HepG2 (cell line): Measurements from ENCODE around the gene SLC50A1. TPM values are rescaled to one million over a fixed set of nuclear protein-coding genes. Genes with fewer than 3 reads are reported as not detected.

Source experiments
- FLYWCH1 ChIP-seq: sonication (generic); formaldehyde crosslinking; IDR thresholded peaks from 2 replicates; pipeline ENCODE4 v1.8.1; 2023; ENCODE audit warnings: mild to moderate bottlenecking, missing genetic modification reagents
- GATA4 ChIP-seq: sonication (generic); IDR thresholded peaks from 2 replicates; pipeline ENCODE4 v1.6.1; 2016; ENCODE audit warnings: antibody characterized with exemption, low read depth, borderline replicate concordance
- GTF3A ChIP-seq: sonication (generic); formaldehyde crosslinking; conservative IDR thresholded peaks from 2 replicates; pipeline ENCODE4 v1.4.0; 2020; ENCODE audit warnings: mild to moderate bottlenecking, missing genetic modification reagents
- HDAC2 ChIP-seq: sonication (generic); formaldehyde crosslinking; IDR thresholded peaks from 2 replicates; pipeline ENCODE4 v1.4.0; 2020; ENCODE audit warnings: missing genetic modification reagents
- KDM6A ChIP-seq: IDR thresholded peaks from 2 replicates; pipeline ENCODE4 v1.6.1; 2016; ENCODE audit warnings: low read depth
- MATR3 ChIP-seq: sonication (generic); formaldehyde crosslinking; IDR thresholded peaks from 2 replicates; pipeline ENCODE4 v1.4.0; 2020; ENCODE audit warnings: missing genetic modification reagents
- MTA1 ChIP-seq: sonication (generic); formaldehyde crosslinking; IDR thresholded peaks from 2 replicates; pipeline ENCODE4 v1.4.0; 2020; ENCODE audit warnings: missing genetic modification reagents, mild to moderate bottlenecking, borderline replicate concordance
- NFE2L1 ChIP-seq: sonication (generic); formaldehyde crosslinking; IDR thresholded peaks from 2 replicates; pipeline ENCODE4 v1.4.0; 2020; ENCODE audit warnings: missing genetic modification reagents, mild to moderate bottlenecking, borderline replicate concordance
- NR1H2 ChIP-seq: sonication (generic); formaldehyde crosslinking; IDR thresholded peaks from 2 replicates; pipeline ENCODE4 v1.8.1; 2022; ENCODE audit warnings: low read depth, missing genetic modification reagents, borderline replicate concordance
- PHB2 ChIP-seq: fragments of 450-650 bp; IDR thresholded peaks from 2 replicates; pipeline ENCODE4 v1.6.1; 2018; ENCODE audit not compliant: partially characterized antibody
- RORA ChIP-seq: sonication (generic); formaldehyde crosslinking; IDR thresholded peaks from 2 replicates; pipeline ENCODE4 v1.5.0; 2020; ENCODE audit warnings: mild to moderate bottlenecking, missing genetic modification reagents, moderate library complexity
- SNAPC2 ChIP-seq: sonication (generic); formaldehyde crosslinking; IDR thresholded peaks from 2 replicates; pipeline ENCODE4 v1.8.1; 2022; ENCODE audit warnings: mild to moderate bottlenecking, missing genetic modification reagents
- SP4 ChIP-seq: sonication (generic); formaldehyde crosslinking; IDR thresholded peaks from 2 replicates; pipeline ENCODE4 v1.8.1; 2023; ENCODE audit warnings: mild to moderate bottlenecking, missing genetic modification reagents
- XBP1 ChIP-seq: sonication (generic); formaldehyde crosslinking; IDR thresholded peaks from 2 replicates; pipeline ENCODE4 v1.5.0; 2020; ENCODE audit warnings: missing genetic modification reagents
- ZKSCAN1 ChIP-seq: fragments of 150-350 bp; IDR thresholded peaks from 2 replicates; pipeline ENCODE4 v1.6.1; 2014; ENCODE audit warnings: low read length
- ZNF20 ChIP-seq: sonication (generic); formaldehyde crosslinking; IDR thresholded peaks from 2 replicates; pipeline ENCODE4 v1.4.0; 2020; ENCODE audit warnings: mild to moderate bottlenecking, moderate library complexity, missing genetic modification reagents
- ZNF282 ChIP-seq: fragments of 450-650 bp; IDR thresholded peaks from 2 replicates; pipeline ENCODE4 v1.6.1; 2018; ENCODE audit not compliant: partially characterized antibody
- ZNF468 ChIP-seq: sonication (generic); formaldehyde crosslinking; IDR thresholded peaks from 2 replicates; pipeline ENCODE4 v1.8.0; 2022; ENCODE audit warnings: mild to moderate bottlenecking, moderate library complexity, missing genetic modification reagents
- ZNF530 ChIP-seq: sonication (generic); formaldehyde crosslinking; IDR thresholded peaks from 2 replicates; pipeline ENCODE4 v1.5.0; 2020; ENCODE audit warnings: low read depth, mild to moderate bottlenecking, missing genetic modification reagents
- ZNF547 ChIP-seq: sonication (generic); formaldehyde crosslinking; IDR thresholded peaks from 2 replicates; pipeline ENCODE4 v1.5.1; 2020; ENCODE audit warnings: mild to moderate bottlenecking, missing genetic modification reagents
- ZNF850 ChIP-seq: sonication (generic); formaldehyde crosslinking; conservative IDR thresholded peaks from 2 replicates; pipeline ENCODE4 v1.9.0; 2021; ENCODE audit warnings: mild to moderate bottlenecking, missing genetic modification reagents
- ZNF879 ChIP-seq: sonication (generic); formaldehyde crosslinking; IDR thresholded peaks from 2 replicates; pipeline ENCODE4 v1.8.1; 2023; ENCODE audit warnings: missing genetic modification reagents
- ZSCAN22 ChIP-seq: sonication (generic); formaldehyde crosslinking; IDR thresholded peaks from 2 replicates; pipeline ENCODE4 v1.4.0; 2020; ENCODE audit warnings: mild to moderate bottlenecking, missing genetic modification reagents
- polyA plus RNA-seq, 8 experiments: library from polyadenylated mRNA; depleted of rRNA in 3 of 8; stranded (reverse) in 7 of 8; unstranded in 1 of 8; fragments of >200 nt; fragmentation: Illumina TruSeq in 4 of 8; extraction: Trizol in 4 of 8; gene quantifications; 2 replicates each; pipeline versions ENCODE4 v1.2.1 to v1.2.3, GENCODE V29; 2011 to 2016; ENCODE audit warnings: low read depth in 4 of 8, missing spikeins in 1 of 8, mixed read lengths in 1 of 8; ENCODE audit not compliant: insufficient read depth in 1 of 8
- total RNA-seq, 5 experiments: library from RNA; depleted of rRNA; stranded (reverse); fragments of >200 nt; fragmentation: Illumina TruSeq; extraction: Trizol; gene quantifications; 2 replicates each; pipeline ENCODE4 v1.2.3, GENCODE V29; 2016; ENCODE audit warnings: low read depth in 1 of 5
- TF ChIP-seq, protein P1 (sequence below): sonication (generic); formaldehyde crosslinking; conservative IDR thresholded peaks from 2 replicates; pipeline ENCODE4 v1.4.0; 2020; ENCODE audit warnings: mild to moderate bottlenecking, missing genetic modification reagents, moderate library complexity
- TF ChIP-seq, protein P2 (sequence below): sonication (generic); formaldehyde crosslinking; IDR thresholded peaks from 2 replicates; pipeline ENCODE4 v1.5.0; 2020; ENCODE audit warnings: missing genetic modification reagents
- TF ChIP-seq, protein P3 (sequence below): sonication (generic); formaldehyde crosslinking; IDR thresholded peaks from 2 replicates; pipeline ENCODE4 v1.4.0; 2020; ENCODE audit warnings: mild to moderate bottlenecking, missing genetic modification reagents
- TF ChIP-seq, protein P4 (sequence below): sonication (generic); formaldehyde crosslinking; IDR thresholded peaks from 2 replicates; pipeline ENCODE4 v1.4.0; 2020; ENCODE audit warnings: mild to moderate bottlenecking, missing genetic modification reagents

The SLC50A1 gene
- total and polyA plus RNA-seq, 2 of the 13 experiments (the other 11 are each of a cell fraction or from before 2014, with no cell fraction given): 22.5 to 46.8 TPM

DNA sequence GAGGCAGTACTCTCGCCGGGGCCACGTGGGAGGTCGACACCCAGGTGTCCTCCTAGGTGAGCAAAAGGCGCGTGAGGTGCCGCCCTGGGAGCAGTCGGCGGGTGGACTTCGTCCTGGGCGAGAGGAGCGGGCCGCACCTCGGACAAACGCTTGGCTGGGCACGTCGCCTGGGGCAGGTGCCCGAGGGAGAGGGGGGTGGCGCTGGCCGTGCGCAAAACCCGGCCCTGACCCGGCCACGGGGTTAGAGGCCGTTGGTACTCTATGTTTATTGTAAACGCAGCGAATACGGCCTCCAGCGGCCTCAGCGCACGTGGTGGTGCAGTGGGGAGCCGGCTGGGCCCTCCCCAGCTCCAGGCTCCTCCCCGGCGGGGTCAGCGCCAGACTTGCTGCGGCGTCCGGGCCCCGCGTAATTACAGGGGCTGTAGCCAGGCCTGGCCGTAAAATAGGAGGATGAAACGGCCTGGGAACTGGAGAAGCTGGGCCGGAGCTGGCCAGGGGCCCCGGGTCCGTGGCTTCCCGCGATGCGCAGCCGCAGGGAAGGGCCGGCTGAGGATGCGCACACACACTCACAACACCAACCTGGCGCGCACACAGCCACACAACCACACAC, 9.6 kb upstream of the SLC50A1 start (continued):
- TF ChIP-seq, protein P1, sequence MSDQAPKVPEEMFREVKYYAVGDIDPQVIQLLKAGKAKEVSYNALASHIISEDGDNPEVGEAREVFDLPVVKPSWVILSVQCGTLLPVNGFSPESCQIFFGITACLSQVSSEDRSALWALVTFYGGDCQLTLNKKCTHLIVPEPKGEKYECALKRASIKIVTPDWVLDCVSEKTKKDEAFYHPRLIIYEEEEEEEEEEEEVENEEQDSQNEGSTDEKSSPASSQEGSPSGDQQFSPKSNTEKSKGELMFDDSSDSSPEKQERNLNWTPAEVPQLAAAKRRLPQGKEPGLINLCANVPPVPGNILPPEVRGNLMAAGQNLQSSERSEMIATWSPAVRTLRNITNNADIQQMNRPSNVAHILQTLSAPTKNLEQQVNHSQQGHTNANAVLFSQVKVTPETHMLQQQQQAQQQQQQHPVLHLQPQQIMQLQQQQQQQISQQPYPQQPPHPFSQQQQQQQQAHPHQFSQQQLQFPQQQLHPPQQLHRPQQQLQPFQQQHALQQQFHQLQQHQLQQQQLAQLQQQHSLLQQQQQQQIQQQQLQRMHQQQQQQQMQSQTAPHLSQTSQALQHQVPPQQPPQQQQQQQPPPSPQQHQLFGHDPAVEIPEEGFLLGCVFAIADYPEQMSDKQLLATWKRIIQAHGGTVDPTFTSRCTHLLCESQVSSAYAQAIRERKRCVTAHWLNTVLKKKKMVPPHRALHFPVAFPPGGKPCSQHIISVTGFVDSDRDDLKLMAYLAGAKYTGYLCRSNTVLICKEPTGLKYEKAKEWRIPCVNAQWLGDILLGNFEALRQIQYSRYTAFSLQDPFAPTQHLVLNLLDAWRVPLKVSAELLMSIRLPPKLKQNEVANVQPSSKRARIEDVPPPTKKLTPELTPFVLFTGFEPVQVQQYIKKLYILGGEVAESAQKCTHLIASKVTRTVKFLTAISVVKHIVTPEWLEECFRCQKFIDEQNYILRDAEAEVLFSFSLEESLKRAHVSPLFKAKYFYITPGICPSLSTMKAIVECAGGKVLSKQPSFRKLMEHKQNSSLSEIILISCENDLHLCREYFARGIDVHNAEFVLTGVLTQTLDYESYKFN (CRISPR knock-in tag): peak; percentile 96
- peak; percentile 96 for TF ChIP-seq ZNF547
- TF ChIP-seq ZNF20 (CRISPR knock-in tag): peak; percentile 89
- peak; percentile 96 for TF ChIP-seq HDAC2
- TF ChIP-seq ZSCAN22 (CRISPR knock-in tag): no peak
- no peak for TF ChIP-seq ZNF530 (CRISPR knock-in tag)
- 0 out of 2 replicates have a peak, but pooled peaks have one; percentile 63 for TF ChIP-seq FLYWCH1 (CRISPR knock-in tag)
- TF ChIP-seq ZNF468 (CRISPR knock-in tag): peak; percentile 93; the same call in 1 of the 2 replicates
- TF ChIP-seq KDM6A (CRISPR knock-in tag): peak; percentile 81
- TF ChIP-seq GTF3A: no peak
- TF ChIP-seq, protein P2, sequence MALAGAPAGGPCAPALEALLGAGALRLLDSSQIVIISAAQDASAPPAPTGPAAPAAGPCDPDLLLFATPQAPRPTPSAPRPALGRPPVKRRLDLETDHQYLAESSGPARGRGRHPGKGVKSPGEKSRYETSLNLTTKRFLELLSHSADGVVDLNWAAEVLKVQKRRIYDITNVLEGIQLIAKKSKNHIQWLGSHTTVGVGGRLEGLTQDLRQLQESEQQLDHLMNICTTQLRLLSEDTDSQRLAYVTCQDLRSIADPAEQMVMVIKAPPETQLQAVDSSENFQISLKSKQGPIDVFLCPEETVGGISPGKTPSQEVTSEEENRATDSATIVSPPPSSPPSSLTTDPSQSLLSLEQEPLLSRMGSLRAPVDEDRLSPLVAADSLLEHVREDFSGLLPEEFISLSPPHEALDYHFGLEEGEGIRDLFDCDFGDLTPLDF (CRISPR knock-in tag): peak; percentile 44
- no peak for TF ChIP-seq PHB2
- peak; percentile 62; the same call in 1 of the 2 replicates for TF ChIP-seq NFE2L1 (CRISPR knock-in tag)
- peak; percentile 92 for TF ChIP-seq SP4 (CRISPR knock-in tag)
- TF ChIP-seq, protein P3, sequence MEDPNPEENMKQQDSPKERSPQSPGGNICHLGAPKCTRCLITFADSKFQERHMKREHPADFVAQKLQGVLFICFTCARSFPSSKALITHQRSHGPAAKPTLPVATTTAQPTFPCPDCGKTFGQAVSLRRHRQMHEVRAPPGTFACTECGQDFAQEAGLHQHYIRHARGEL (CRISPR knock-in tag): no peak
- TF ChIP-seq ZNF850 (CRISPR knock-in tag): 0 out of 2 replicates have a peak, but pooled peaks have one; percentile 38
- TF ChIP-seq SNAPC2: peak; percentile 93
- 0 out of 2 replicates have a peak, but pooled peaks have one; percentile 66 for TF ChIP-seq RORA (CRISPR knock-in tag)
- TF ChIP-seq MTA1 (CRISPR knock-in tag): peak; percentile 94
- TF ChIP-seq ZNF879 (CRISPR knock-in tag): no peak; the same call in 1 of the 2 replicates
- TF ChIP-seq, protein P4, sequence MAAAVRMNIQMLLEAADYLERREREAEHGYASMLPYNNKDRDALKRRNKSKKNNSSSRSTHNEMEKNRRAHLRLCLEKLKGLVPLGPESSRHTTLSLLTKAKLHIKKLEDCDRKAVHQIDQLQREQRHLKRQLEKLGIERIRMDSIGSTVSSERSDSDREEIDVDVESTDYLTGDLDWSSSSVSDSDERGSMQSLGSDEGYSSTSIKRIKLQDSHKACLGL (CRISPR knock-in tag): peak; percentile 92
- no peak for TF ChIP-seq ZNF282
- no peak for TF ChIP-seq XBP1 (CRISPR knock-in tag)
- TF ChIP-seq MATR3 (CRISPR knock-in tag): no peak
- 0 out of 2 replicates have a peak, but pooled peaks have one; percentile 7 for TF ChIP-seq ZKSCAN1
- TF ChIP-seq GATA4: peak; percentile 75; the same call in 1 of the 2 replicates
- no peak for TF ChIP-seq NR1H2
